Skeletal muscle cell (primary cell): ENCODE results near the gene OR2J3.
"Not testable (repeated sequence)": the region's sequence is repeated elsewhere in the genome, so short reads cannot be mapped to it uniquely, and the experiment has no call there.

Source experiments
- DNase-seq: peaks from one replicate; pipeline ENCODE4 v3.0.0-alpha.2; 2010; ENCODE audit warnings: low read depth
- H3K4me3 ChIP-seq: 2 replicates; pipeline ENCODE4 v1.5.1; 2011; ENCODE audit warnings: low read depth, mild to moderate bottlenecking, control low read depth, low read length, moderate library complexity

The OR2J3 gene

DNA sequence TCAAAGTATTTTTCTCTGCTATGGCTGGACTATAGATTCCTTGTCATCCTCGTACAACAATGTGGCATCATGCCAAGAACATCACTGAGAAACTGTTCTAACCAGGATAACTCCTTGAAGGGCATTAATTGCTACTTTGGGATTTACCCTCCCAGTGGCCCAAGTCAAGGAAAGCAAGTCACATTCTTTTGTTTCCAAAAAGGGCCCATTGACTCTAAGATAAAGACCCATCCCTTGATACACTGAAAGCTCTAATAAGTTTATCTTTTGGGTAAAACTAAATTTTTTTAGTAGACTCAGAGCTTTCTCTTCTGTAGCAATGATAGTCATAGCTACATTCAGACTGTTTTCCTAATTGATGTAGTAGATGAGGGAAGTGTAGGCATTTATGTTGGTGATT is at the start of gene OR2J3:
TSS of gene OR2J3 (plus strand) at position 301 of the 400 bp plus-strand sequence. CDS start 3,833 bp downstream, outside the sequence.
- DNase-seq = no peak
- no peak within 1 kb of the TSS for H3K4me3 ChIP-seq

DNA sequence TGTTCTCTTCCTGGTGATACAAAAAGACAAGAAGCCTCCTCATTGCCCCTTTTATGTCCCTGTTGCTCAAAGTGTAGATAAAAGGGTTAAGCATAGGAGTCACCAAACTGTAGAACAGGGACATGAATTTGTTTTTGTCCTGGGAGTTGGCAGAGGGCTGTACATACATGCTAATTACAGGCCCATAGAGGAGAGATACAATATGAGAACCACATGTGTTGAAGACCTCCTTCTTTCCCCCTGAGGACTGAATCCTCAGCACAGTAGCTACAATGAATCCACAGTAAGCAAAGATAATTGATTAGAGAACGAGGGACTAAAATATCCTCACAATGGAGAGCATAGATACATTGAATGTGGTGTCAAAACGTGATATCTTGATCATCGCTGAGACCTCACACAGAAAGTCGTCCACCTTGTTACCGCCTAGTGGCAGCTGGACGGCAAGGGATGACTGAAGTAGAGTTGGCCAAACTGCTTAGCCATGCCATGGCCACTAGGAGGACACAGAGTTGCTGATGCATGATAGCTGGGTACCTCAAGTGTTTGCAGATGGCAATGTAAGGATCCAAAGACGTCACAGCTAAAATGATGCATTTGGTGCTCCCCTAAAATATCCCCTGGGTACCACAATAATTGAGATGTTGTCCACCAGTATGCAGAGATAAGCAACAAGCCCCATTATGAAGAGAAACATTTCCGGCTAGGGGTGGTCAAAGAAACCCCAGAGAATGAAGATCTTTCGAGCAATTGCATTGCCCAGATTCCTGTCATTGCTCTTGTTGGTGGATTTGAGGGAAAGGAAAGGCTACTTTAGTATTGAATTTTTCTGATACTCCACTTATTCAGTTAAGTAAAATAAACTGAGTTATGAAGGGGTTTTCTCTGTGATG is 35.8 kb upstream of the OR2J3 start:
- no peak overlapping the region for H3K4me3 ChIP-seq
- DNase-seq = no peak

DNA sequence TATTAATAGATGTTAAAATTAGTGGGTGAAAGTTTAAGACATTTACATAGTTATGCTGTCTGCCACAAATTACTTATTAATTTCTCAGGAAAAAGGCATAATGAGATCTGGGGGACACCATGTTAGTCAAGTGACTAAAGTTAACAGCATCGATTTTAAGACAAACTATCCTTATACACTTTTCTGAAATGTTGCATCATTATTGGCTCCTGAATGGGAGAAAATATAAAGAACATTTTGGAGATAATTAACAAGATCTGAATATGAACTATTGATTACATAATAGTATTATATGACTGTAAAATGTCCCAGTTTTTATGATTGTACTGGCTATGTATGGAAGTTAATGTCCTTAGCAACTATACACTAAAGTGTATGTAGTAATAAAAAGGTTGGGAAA is 28.7 kb upstream of the OR2J3 start:
- no peak overlapping the region for H3K4me3 ChIP-seq
- DNase-seq = no peak

DNA sequence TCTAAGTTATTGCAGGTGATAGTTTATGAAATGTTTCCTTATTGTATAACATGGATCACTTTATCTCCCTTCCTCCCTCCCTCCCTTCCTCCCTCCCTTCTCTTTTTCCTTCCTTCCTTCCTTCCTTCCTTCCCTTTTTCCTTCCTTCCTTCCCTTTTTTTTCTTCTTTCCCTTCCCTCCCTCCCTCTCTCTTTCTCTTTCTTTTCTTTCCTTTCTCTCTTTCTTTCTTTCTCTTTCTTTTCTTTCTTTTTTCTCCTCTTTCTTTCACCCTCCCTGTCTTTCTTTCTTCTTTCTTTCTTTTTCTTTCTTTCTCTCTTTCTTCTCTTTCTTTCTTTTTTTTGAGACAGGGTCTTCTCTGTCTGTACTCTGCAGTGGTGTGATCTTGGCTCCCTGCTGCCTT is 26.5 kb upstream of the OR2J3 start:
- no peak overlapping the region for H3K4me3 ChIP-seq
- no peak for DNase-seq

DNA sequence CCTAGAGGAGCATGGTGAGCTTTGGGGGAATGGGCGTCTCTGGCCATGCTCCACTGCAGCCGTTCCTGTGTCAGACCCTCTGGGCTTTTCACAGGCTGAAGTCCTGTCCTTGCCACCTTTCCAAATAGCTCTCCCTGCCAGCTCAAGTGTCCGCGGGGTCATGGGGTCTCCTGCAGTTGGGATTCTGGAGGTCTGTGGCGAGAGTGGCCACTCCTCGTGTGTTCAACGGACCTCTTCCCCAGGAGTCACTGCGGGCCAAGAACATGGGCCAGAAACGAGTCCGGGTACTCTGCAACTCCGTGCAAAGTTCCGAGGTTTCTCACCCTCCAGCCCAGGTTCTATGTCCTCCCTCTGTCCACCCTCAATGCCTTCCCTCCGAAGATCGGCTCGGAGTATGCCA is 25.4 kb upstream of the OR2J3 start:
- no peak overlapping the region for H3K4me3 ChIP-seq
- DNase-seq = no peak

DNA sequence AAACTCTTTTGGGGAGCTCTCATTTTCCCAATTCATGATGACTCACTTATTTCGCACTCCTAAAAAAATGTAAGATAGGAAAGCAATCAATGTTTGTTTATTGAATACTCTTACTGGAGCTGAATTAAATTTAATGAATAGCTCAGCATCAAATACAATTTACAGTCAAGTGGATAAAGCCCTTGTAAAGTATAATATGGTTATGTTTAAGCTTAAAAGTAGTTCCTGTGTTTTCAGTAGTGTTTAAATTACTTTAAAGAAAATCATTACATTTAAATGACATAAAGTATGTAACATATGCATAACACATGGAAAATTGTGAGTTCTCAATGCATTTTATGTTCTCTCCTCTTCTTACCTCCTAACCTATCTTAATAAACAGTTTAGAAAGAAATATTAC is 20.6 kb upstream of the OR2J3 start, which contains the start of gene OR2B3:
TSS of gene OR2B3 (minus strand) at position 101 of the 400 bp plus-strand sequence. CDS start at position 36, 65 bp downstream.
- H3K4me3 ChIP-seq = no peak within 1 kb of the TSS
- no peak for DNase-seq

DNA sequence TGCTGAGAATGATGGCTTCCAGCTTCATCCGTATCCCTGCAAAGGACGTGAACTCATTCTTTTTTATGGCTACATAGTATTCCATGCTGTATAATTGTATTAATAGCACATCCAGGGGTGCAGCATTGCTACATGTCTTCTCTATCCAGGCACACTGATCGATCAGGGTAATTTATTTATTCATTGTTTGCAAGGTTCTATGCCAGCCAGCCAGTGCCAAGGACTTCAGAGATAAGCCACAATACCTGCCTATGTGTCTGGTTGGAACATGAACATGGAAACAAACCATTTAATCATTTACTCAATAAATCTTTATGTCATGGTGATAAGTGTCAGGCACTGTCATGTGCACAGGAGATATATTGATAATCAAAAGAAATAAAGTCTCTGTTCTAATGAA is 14.9 kb upstream of the OR2J3 start:
- DNase-seq = no peak

DNA sequence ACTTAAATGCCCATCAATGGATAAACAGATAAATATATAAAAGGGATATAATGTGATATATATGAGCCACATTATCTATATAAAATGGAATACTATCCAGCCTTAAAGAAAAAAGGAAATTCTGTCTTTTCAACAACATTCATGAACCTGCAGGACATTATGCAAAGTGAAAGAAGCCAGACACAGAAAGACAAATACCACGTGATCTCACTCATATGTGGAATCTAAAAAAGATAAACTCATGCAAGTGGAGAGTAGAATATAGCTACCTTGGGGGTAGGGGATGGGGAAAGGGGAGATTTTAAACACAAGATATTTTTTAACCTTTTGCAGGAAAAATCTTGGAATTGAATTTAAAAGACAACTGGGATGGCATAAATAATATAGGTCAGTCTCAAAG is 10.1 kb upstream of the OR2J3 start:
- no peak overlapping the region for H3K4me3 ChIP-seq
- no peak for DNase-seq

More for the DNA sequence above, 14.9 kb upstream of the OR2J3 start:
- no peak overlapping the region for H3K4me3 ChIP-seq

DNA sequence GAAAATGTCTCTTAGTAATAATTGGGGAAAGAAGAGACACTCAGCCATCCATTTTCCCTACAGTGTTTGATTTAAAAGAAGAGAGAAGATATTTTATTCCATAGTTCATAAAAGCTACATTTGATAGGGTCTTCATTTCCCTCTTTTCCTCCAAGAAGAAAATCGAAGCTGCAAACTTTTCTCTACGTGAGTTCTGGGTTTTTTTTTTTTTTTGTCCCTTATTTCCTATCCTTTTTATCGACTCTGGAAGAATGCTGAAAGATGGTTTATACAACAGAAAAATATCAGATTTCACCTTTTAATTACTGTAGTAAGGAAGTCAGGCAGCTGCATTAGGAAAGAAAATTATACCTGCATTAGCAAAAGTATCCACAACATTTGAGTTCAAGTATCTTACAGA is 8.7 kb upstream of the OR2J3 start, which contains the start of gene OR2J1:
TSS of gene OR2J1 (plus strand) at position 301 of the 400 bp plus-strand sequence. CDS start 1,453 bp downstream, outside the sequence.
- no peak within 1 kb of the TSS for H3K4me3 ChIP-seq
- no peak for DNase-seq

DNA sequence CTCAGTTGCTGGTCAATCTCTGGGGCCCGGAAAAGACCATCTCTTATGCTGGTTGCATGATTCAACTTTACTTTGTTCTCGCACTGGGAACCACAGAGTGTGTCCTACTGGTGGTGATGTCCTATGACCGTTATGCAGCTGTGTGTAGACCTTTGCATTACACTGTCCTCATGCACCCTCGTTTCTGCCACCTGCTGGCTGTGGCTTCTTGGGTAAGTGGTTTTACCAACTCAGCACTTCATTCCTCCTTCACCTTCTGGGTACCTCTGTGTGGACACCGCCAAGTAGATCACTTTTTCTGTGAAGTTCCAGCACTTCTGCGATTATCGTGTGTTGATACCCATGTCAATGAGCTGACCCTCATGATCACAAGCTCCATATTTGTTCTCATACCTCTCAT is 4.3 kb downstream of the OR2J3 start:
- no peak for DNase-seq
- no peak overlapping the region for H3K4me3 ChIP-seq

DNA sequence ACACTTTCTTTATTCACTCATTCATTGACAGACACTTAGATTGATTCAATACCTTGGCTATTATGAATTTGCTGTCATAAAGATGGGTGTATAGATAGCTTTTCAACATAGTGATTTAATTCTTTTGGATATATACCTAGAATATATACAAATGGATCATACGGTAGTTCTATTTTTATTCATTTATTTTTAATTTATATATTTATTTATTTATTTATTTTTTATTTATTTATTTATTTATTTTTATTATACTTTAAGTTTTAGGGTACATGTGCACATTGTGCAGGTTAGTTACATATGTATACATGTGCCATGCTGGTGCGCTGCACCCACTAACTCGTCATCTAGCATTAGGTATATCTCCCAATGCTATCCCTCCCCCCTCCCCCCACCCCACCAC is 7.1 kb downstream of the OR2J3 start:
- not testable (repeated sequence) for DNase-seq, H3K4me3 ChIP-seq

DNA sequence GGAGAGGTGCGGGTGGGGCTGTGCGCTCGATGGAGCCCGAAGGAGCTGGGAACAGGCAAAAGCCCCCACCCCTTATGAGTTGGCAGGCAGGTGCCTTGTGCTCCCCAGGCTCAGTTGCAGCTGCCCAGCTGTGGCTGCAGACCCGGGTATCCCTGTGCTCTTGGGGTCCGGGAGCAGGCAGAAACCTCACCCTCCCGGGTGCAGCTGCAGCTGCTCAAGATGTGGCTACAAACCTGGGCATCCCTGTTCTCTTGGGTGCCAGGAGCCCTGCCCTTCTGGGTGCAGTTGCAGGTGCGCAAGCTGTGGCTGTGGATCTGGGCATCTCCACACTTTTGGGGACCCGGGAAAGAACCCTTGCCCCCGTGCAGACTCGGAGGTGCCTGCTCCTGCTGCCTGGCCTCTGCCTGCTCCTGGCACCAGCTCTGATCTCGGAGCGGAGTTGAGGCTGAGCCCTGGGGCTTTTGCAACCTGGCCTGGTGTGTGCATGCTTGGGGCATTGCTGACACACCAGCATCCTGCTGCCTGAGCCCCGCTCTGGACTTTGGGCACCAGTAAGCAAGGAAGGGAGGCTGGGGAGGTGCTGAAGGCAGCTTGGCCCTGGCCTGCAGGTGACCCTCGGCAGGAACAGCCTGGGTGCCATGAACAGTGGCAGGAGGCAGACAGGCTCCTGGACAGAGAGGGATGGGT is 21.6 kb downstream of the OR2J3 start:
- DNase-seq = no peak
- H3K4me3 ChIP-seq = no peak overlapping the region

DNA sequence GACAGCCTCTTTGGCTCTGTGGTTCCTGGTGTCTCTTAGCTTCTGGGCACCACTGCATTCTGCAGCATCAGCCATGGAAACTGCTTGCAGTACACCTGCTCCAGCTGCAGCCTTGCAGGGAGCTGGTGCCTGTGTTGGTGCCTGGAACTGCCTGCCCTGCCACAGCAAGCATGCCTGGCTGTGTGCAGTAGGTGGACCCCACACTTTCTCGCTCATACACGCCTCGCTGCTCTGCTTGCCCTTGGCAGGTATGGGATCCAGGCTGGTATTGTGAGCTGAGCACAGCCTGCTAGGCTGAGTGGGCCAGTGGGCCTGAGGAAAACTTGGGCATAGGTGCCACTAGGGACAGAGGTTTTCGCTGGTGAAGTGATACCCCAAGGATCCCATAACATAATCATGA is 22.8 kb downstream of the OR2J3 start:
- DNase-seq = no peak
- H3K4me3 ChIP-seq = no peak overlapping the region

DNA sequence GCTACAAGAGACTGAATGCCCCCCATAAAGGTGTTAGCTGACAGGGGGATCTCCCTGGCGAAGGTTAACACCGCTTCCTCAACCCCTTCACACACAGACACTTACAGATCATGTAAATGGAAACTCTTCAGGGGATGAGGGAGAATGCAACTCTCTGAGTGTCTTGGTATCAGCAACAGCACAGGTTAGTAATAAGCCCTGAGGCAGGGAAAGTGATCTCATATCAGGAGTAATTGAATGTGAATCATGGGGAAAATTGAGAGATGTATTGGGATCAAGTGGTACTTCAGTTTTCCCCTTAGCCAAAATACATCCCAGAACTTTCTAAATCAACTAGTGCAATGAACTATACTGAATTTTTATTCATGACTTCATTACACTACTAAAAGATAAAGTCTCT is 23.8 kb downstream of the OR2J3 start:
- no peak for DNase-seq
- H3K4me3 ChIP-seq = no peak overlapping the region

DNA sequence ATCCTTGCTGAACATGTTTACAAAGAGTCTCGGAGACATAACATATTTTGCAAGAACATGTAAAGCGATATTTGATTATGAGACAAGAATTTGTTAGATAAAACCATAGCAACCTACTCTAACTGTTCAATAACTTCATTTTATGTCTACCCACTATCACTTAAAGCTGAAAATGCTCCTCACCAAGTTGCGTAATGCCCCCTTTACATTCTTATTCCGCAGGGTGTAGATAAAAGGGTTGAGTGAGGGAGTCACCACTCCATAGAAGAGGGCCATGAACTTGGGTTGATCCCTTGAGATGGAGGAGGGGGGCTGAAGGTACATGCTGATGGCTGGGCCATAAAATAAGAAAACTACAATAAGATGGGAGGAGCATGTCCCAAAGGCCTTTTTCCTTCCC is 29.9 kb downstream of the OR2J3 start:
- no peak overlapping the region for H3K4me3 ChIP-seq
- no peak for DNase-seq

DNA sequence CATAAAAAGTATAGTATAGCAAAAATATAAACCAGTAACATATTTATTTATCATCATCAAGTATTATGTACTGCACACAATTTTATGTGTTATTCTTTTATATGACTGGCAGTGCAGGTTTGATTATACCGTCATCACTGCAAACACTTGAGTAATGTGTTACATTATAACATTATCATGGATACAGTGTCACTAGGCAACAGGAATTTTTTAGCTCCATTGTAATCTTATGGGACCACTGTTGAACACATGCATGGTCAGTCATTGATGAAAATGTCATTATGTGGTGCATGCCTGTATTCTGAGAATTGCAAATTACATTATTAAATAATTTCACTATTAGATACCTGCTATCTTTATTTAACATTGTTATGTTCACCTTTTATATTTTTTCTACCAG is 33.7 kb downstream of the OR2J3 start:
- no peak overlapping the region for H3K4me3 ChIP-seq
- no peak for DNase-seq

DNA sequence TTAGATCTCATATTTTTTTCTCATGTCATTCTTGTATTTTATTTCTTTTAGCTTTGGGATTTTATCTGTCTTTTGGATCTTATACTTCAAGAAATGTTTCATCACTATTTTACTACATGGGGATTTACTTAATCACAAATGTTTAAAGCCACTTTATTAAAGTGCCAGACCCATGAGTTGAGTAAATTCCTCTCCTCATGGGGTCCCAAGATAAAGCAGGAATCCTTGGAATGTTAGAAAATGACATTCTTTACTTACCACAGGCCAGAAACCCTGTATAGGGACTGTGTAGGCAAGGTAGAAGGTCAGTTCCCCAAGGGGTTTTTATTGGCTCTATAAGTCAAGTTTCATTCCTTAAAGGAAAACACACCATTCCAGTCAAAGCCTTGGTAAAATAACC is 34.5 kb downstream of the OR2J3 start:
- DNase-seq = no peak
- H3K4me3 ChIP-seq = no peak overlapping the region

DNA sequence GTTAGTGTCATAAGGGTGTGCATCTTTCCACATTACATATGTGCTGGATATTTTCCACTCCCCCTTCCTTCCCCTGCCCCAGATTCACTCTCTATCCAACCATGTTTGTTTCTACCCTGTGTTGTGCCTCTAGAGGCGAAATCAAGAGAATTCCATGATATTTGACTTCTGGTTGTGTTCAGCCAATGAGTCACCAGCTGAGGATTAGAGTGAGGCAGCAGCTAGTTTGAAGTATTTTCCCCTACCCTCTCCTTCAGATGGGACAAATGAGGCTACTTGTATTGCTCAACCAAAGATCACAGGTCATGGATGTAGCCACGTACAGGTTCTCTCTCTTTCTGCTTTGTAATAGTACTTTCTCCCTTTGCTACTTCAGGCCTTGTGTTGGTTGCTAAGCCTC is 38.3 kb downstream of the OR2J3 start:
- no peak for DNase-seq
- H3K4me3 ChIP-seq = no peak overlapping the region

DNA sequence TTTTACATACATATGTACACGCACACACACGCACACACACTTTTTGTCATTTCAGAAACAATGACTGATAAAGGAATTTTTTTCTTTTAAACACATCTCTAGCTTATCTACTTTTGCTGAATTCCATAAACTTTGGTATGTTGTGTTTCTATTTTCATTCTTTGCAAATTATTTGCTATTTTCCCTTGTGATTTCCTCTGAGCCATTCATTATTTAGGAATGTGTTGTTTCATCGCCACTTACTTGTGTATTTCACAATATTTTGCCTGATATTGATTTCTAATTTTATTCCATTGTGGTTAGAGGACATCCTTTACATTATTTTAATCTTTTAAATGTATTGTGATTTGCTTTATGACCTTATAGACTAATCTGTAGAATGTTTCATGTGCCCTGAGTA is 39.2 kb downstream of the OR2J3 start:
- no peak for DNase-seq
- H3K4me3 ChIP-seq = no peak overlapping the region

DNA sequence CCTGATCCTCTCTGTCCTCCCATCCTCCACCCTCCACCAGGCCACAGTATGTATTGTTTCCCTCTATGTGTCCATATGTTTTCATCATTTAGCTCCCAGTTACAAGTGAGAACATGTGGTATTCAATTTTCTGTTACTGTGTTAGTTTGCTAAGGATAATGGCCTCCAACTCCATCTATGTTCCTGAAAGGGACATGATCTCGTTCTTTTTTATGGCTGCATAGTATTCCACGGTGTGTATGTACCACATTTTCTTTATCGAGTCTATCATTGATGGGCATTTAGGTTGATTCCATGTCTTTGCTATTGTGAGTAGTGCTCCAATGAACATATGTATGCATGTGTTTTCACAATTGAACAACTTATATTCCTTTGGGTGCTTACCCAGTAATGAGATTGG is 41.6 kb downstream of the OR2J3 start:
- DNase-seq, H3K4me3 ChIP-seq: not testable (repeated sequence)

DNA sequence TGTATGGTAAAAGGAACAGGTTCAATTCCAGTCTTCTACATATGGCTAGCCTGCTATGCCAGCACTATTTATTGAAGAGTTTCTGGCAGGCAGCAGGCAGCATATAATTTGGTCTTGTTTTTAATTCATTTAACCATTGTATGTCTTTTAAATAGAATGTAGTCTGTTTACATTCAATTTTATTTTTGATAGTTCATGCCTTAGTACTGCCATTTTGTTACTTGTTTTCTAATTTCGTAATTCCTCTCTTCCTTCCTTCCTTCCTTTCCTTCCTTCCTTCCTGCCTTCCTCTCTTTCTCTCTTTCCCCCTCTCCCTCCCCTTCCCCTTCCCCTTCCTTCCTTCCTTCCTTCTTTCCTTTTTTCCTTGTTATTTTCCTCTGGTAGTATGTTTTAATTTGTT is 45.2 kb downstream of the OR2J3 start:
- DNase-seq = no peak
- H3K4me3 ChIP-seq = no peak overlapping the region
